Smooth muscle cell (in vitro differentiated cells): ENCODE results near the gene IREB2. TPM values are rescaled to one million over a fixed set of nuclear protein-coding genes. Genes with fewer than 3 reads are reported as not detected.
A peak's percentile ranks its signal among the peaks of the same experiment; 100 is the strongest.

ENCODE experiments used
- DNase-seq: peaks from one replicate; lab custom pipeline; 2025; ENCODE audit not compliant: unreplicated experiment; lab: John Stamatoyannopoulos, UW
- H2AFZ ChIP-seq: fragments of 200-600 bp; sonication (generic); 2 replicates; pipeline ENCODE4 v1.6.0; 2016; ENCODE audit warnings: antibody characterized with exemption, low read depth, mild to moderate bottlenecking
- H3F3A ChIP-seq: fragments of 200-600 bp; sonication (generic); 2 replicates; pipeline ENCODE4 v1.6.0; 2017; ENCODE audit warnings: antibody characterized with exemption, low read depth
- H3K27ac ChIP-seq: fragments of 200-600 bp; sonication (generic); 2 replicates; pipeline ENCODE4 v1.5.1; 2016; ENCODE audit warnings: low read depth, mild to moderate bottlenecking
- H3K27me3 ChIP-seq: fragments of 200-600 bp; sonication (generic); 2 replicates; pipeline ENCODE4 v1.6.1; 2016; ENCODE audit warnings: low read depth, mild to moderate bottlenecking
- H3K36me3 ChIP-seq: fragments of 200-600 bp; sonication (generic); 2 replicates; pipeline ENCODE4 v1.5.1; 2016; ENCODE audit warnings: low read depth
- H3K4me1 ChIP-seq: fragments of 200-600 bp; sonication (generic); 2 replicates; pipeline ENCODE4 v1.5.1; 2016; ENCODE audit warnings: low read depth
- H3K4me2 ChIP-seq: fragments of 200-600 bp; sonication (generic); 2 replicates; pipeline ENCODE4 v1.6.0; 2016; ENCODE audit warnings: mild to moderate bottlenecking
- H3K4me3 ChIP-seq: fragments of 200-600 bp; sonication (generic); 2 replicates; pipeline ENCODE4 v1.5.1; 2016; ENCODE audit warnings: mild to moderate bottlenecking
- H3K79me2 ChIP-seq: fragments of 200-600 bp; sonication (generic); 2 replicates; pipeline ENCODE4 v1.6.0; 2016; ENCODE audit warnings: low read depth, mild to moderate bottlenecking
- H3K9ac ChIP-seq: fragments of 200-600 bp; sonication (generic); 2 replicates; pipeline ENCODE4 v1.6.0; 2016; ENCODE audit warnings: low read depth
- H3K9me3 ChIP-seq: fragments of 200-600 bp; sonication (generic); replicated peaks from 2 replicates; pipeline ENCODE4 v1.5.1; 2016; ENCODE audit warnings: low read depth
- H4K20me1 ChIP-seq: fragments of 200-600 bp; sonication (generic); 2 replicates; pipeline ENCODE4 v1.6.0; 2016; ENCODE audit warnings: low read depth
- CTCF ChIP-seq: fragments of 200-600 bp; sonication (generic); IDR thresholded peaks from 2 replicates; pipeline ENCODE4 v1.5.1; 2017; ENCODE audit warnings: borderline replicate concordance, mild to moderate bottlenecking, antibody characterized with exemption; ENCODE audit not compliant: insufficient read depth, poor library complexity, severe bottlenecking
- WGBS: methylation state at CpG from one replicate; pipeline ENCODE4 v1.1.7; 2016; ENCODE audit warnings: low lambda C conversion rate; 5-methylcytosine and 5-hydroxymethylcytosine counted together
- polyA plus RNA-seq: library from polyadenylated mRNA; unstranded; fragments of >200 nt; fragmentation: Nextera tagmentation; extraction: Ambion mirVana; gene quantifications from 2 replicates; pipeline ENCODE4 v1.2.1, GENCODE V29; 2016
- total RNA-seq: library from RNA; depleted of rRNA; stranded (reverse); fragments of >200 nt; gene quantifications from 2 replicates; pipeline ENCODE4 v1.2.3, GENCODE V29; 2014

The IREB2 gene
- total and polyA plus RNA-seq, 2 experiments from 2014 or later, result 14.1 to 34.3 TPM

GRCh38 chr15:78540871-78541743, 103.1 kb downstream of the IREB2 start:
- Histone ChIP-seq H3K36me3 (peaks cover 25% of the 10 kb centered on the region), H4K20me1 (peaks cover 15% of the 10 kb centered on the region), H3F3A (no peaks in the 10 kb centered on the region), H3K4me1 (peaks cover 9% of the 10 kb centered on the region), H3K27ac (peak overlapping the region; percentile 95), H2AFZ (peak overlapping the region; percentile 94), H3K9ac (peak overlapping the region; percentile 98), H3K4me3 (peak overlapping the region; percentile 90), H3K4me2 (peak overlapping the region; percentile 97), H3K27me3 (no peaks in the 10 kb centered on the region), H3K9me3 (no peaks in the 10 kb centered on the region), H3K79me2 (peaks cover 27% of the 10 kb centered on the region)
- no peak for TF ChIP-seq CTCF
- DNase-seq, result no peak
- 10% methylated on average over 16 of the region's 17 CpGs for WGBS

GRCh38 chr15:78541744-78542034, 103.7 kb downstream of the IREB2 start:
- Histone ChIP-seq H3K27me3 (no peaks in the 10 kb centered on the region), H3K79me2 (peaks cover 27% of the 10 kb centered on the region), H3K4me2 (peak overlapping the region; percentile 97), H3K36me3 (peaks cover 30% of the 10 kb centered on the region), H3F3A (no peaks in the 10 kb centered on the region), H3K4me1 (peaks cover 9% of the 10 kb centered on the region), H3K9me3 (no peaks in the 10 kb centered on the region), H4K20me1 (peaks cover 15% of the 10 kb centered on the region), H3K27ac (peak overlapping the region; percentile 95), H2AFZ (no peak overlapping the region), H3K9ac (peak overlapping the region; percentile 98), H3K4me3 (peak overlapping the region; percentile 90)
- TF ChIP-seq CTCF, result no peak
- DNase-seq, result no peak
- WGBS, result 87% methylated on average over 1 of the region's 1 CpG

- Histone ChIP-seq H3K9ac (no peak overlapping the region), H3K4me3 (no peak overlapping the region), H3K36me3 (peaks cover 34% of the 10 kb centered on the region), H3K9me3 (no peaks in the 10 kb centered on the region), H3F3A (peaks cover 3% of the 10 kb centered on the region), H3K4me1 (peaks cover 9% of the 10 kb centered on the region), H3K27me3 (no peaks in the 10 kb centered on the region), H3K27ac (no peak overlapping the region), H4K20me1 (peaks cover 15% of the 10 kb centered on the region), H3K4me2 (no peak overlapping the region), H2AFZ (no peak overlapping the region), H3K79me2 (peaks cover 27% of the 10 kb centered on the region)
- DNase-seq, result no peak
- 99% methylated on average over 3 of the region's 3 CpGs for WGBS
- TF ChIP-seq CTCF, result no peak
Measured at GRCh38 chr15:78542647-78543046, 104.6 kb downstream of the IREB2 start.

- Histone ChIP-seq H3K27ac (no peak overlapping the region), H3K4me1 (no peaks in the 10 kb centered on the region), H4K20me1 (peaks cover 7% of the 10 kb centered on the region), H3K79me2 (peaks cover 2% of the 10 kb centered on the region), H3F3A (peaks cover 17% of the 10 kb centered on the region), H3K4me2 (no peak overlapping the region), H3K4me3 (no peak overlapping the region), H3K9ac (no peak overlapping the region), H3K36me3 (peaks cover 39% of the 10 kb centered on the region), H3K27me3 (no peaks in the 10 kb centered on the region), H2AFZ (no peak overlapping the region), H3K9me3 (no peaks in the 10 kb centered on the region)
- no peak for TF ChIP-seq CTCF
- WGBS, result 82% methylated on average over 6 of the region's 6 CpGs
- no peak for DNase-seq
Measured at GRCh38 chr15:78550194-78550593, 112.2 kb downstream of the IREB2 start.
